Heart left ventricle (tissue), 16 donors: ENCODE data around the gene MLKL. TPM values are rescaled to one million over a fixed set of nuclear protein-coding genes. Genes with fewer than 3 reads are reported as not detected.

Source experiments
- ATAC-seq, 4 donors: fragments of 200-7000 bp; cut with Tn5 transposase; one replicate each; pipeline ENCODE4 v1.9.1; 2020 to 2022; ENCODE audit warnings: moderate library complexity in 4 of 4, mild to moderate bottlenecking in 3 of 4, moderate number of reproducible peaks in 1 of 4
- DNase-seq, 5 donors: peaks; one replicate each; pipeline ENCODE4 v3.0.0-alpha.2; 2020
- H3K27ac ChIP-seq, 12 donors: fragments of 200-600 bp; sonication (generic) in 4 of 12; one replicate each; pipeline versions ENCODE4 v1.5.0 to v1.8.0; 2016 to 2022; ENCODE audit warnings: mild to moderate bottlenecking in 2 of 12
- H3K27me3 ChIP-seq, 9 donors: fragments of 200-600 bp; sonication (generic) in 2 of 9; one replicate each; pipeline versions ENCODE4 v1.5.1 to v1.8.0; 2016 to 2022; ENCODE audit warnings: mild to moderate bottlenecking in 3 of 9
- H3K36me3 ChIP-seq, 9 donors: fragments of 200-600 bp; sonication (generic) in 2 of 9; one replicate each; pipeline versions ENCODE4 v1.5.0 to v1.8.0; 2018 to 2022; ENCODE audit warnings: mild to moderate bottlenecking in 2 of 9
- H3K4me1 ChIP-seq, 12 donors: fragments of 200-600 bp; sonication (generic) in 4 of 12; one replicate each; pipeline versions ENCODE4 v1.5.0 to v1.8.0; 2016 to 2022; ENCODE audit warnings: mild to moderate bottlenecking in 3 of 12
- H3K4me3 ChIP-seq, 12 donors: fragments of 200-600 bp; sonication (generic) in 4 of 12; one replicate each; pipeline versions ENCODE4 v1.5.0 to v1.8.0; 2017 to 2022; ENCODE audit warnings: mild to moderate bottlenecking in 9 of 12, moderate library complexity in 4 of 12
- H3K9me3 ChIP-seq, 12 donors: fragments of 200-600 bp; sonication (generic) in 4 of 12; one replicate each; pipeline versions ENCODE4 v1.5.0 to v1.8.0; 2016 to 2022; ENCODE audit warnings: mild to moderate bottlenecking in 1 of 12
- CTCF ChIP-seq, 12 donors: fragments of 200-600 bp; sonication (generic) in 4 of 12; IDR thresholded peaks; one replicate each; pipeline versions ENCODE4 v1.5.0 to v1.8.0; 2018 to 2022; ENCODE audit warnings: antibody characterized with exemption in 12 of 12, mild to moderate bottlenecking in 5 of 12
- POLR2A ChIP-seq, 2 donors: fragments of 450-650 bp; IDR thresholded peaks; one replicate each; pipeline ENCODE4 v1.6.1; 2017; ENCODE audit warnings: antibody characterized with exemption in 2 of 2, mild to moderate bottlenecking in 2 of 2, moderate library complexity in 2 of 2
- WGBS, 4 donors: extraction: QIAGEN DNeasy Blood & Tissue Kit in 2 of 4; methylation state at CpG; one replicate each; pipeline versions ENCODE4 v1.1.5 to v1.1.7; 2013 to 2018; 5-methylcytosine and 5-hydroxymethylcytosine counted together
- intact Hi-C, 10 donors: fragments of 100-400 bp; cut with DNase I; formaldehyde crosslinking; loops; one replicate each; pipeline versions ENCODE4 v1.11.1 to v1.14.2; 2022
- polyA plus RNA-seq, 2 donors: library from polyadenylated mRNA; stranded (reverse); fragments of 200-250 nt; gene quantifications; one replicate each; pipeline ENCODE4 v1.2.3, GENCODE V29; 2013
- total RNA-seq, 9 donors: library from RNA; depleted of rRNA in 2 of 9; stranded (reverse); fragments of >200 nt in 2 of 9; fragmentation: NEBNext Ultra II Directional in 3 of 9; extraction: Animal tissue kit (Norgen Biotek cat#: 25700) in 3 of 9; gene quantifications; one replicate each; pipeline versions ENCODE4 v1.1.0 to v1.2.4, GENCODE V29; 2016 to 2023
- donor health status: ischemic (EF 13 %, LVEDD 7.1; RV severe dilation, severe dysfunction).
- donor health status: healthy with polysubstance abuse.
- donor health status: DM: no; HTN: yes; CAD: no.
- donor health status: DM: no; HTN: no; CAD: no.
- donor health status: ischemic (EF 25% LVEDD 6.9; RV normal size, moderate dysfunction).
- donor health status: ischemic (EF 25% LVEDD 5.7; RV mildly dilated, moderate dysfunction).
- donor health status: healthy.
- donor health status: DM: yes; HTN: yes; CAD: no.
- donor health status: ischemic (EF 35%, LVEDD 5.7; RV mildly dilated, moderate dysfunction).
- donor health status: nonischemic (EF 11% LVEDD 7.7; RV severe dilation, severe dysfunction).
- donor health status: DM: yes; HTN: yes; CAD: no.
- donor health status: PGD.
- donor health status: ischemic (EF 29% LVEDD 5.4; RV normal size, mild dysfunction).
- donor health status: nonischemic (EF 23%, LVEDD 6.1; RV moderate dilation, normal function).

MLKL gene
- total and polyA plus RNA-seq, 11 donors = 2.2 to 14.9 (median 4.3) TPM

GRCh38 chr16:74627506-74628220, 73.0 kb downstream of the MLKL start:
- Histone ChIP-seq H3K27me3 (no peaks in the 10 kb centered on the region), H3K4me1 (peaks cover 0 to 22% (median 11%) of the 10 kb centered on the region in 12 donors), H3K9me3 (no peaks in the 10 kb centered on the region), H3K36me3 (peaks cover 0 to 100% (median 97%) of the 10 kb centered on the region in 9 donors), H3K4me3 (no peak overlapping the region), H3K27ac (peak overlapping the region in 4 of 12 donors; percentile 17 to 33 (median 27))
- TF ChIP-seq POLR2A (IDR thresholded peaks at IDR 0.05) (no peak), CTCF (IDR thresholded peaks at IDR 0.05) (no peak)
- DNase-seq (peak in 3 of 5 donors; percentile 19 to 44 (median 38)), ATAC-seq (peak in 3 of 4 donors; percentile 29 to 57 (median 41))
- WGBS, 4 donors = 66 to 77% (median 73%) methylated on average over 6 of the region's 6 CpGs
- intact Hi-C loops = loop anchor here in 3 of 10 donors (10.0 kb wide), 3 partner anchors 143 to 323 kb away; no protein-coding TSS in a partner anchor

- no peak overlapping the region for H3K4me3 ChIP-seq
- peaks cover 0 to 22% (median 11%) of the 10 kb centered on the region in 12 donors for H3K4me1 ChIP-seq
- TF ChIP-seq CTCF (IDR thresholded peaks at IDR 0.05) (no peak), POLR2A (IDR thresholded peaks at IDR 0.05) (no peak)
- peaks cover 0 to 100% (median 94%) of the 10 kb centered on the region in 9 donors for H3K36me3 ChIP-seq
- intact Hi-C loops = loop anchor here in 3 of 10 donors (10.0 kb wide), 3 partner anchors 142 to 322 kb away; no protein-coding TSS in a partner anchor
- DNase-seq (no peak), ATAC-seq (peak in 1 of 4 donors; percentile 44)
- WGBS, 4 donors = 0 to 46% (median 0%) methylated on average over 1 of the region's 1 CpG
- H3K9me3 ChIP-seq = no peaks in the 10 kb centered on the region
- H3K27ac ChIP-seq = peak overlapping the region in 4 of 12 donors; percentile 15 to 33 (median 19)
- no peaks in the 10 kb centered on the region for H3K27me3 ChIP-seq
These were observed 73.8 kb downstream of the MLKL start for GRCh38 chr16:74626741-74627416.

GRCh38 chr16:74625500-74626350, 74.9 kb downstream of the MLKL start:
- TF ChIP-seq POLR2A (IDR thresholded peaks at IDR 0.05) (no peak), CTCF (IDR thresholded peaks at IDR 0.05) (no peak)
- Histone ChIP-seq H3K4me3 (no peak overlapping the region), H3K27me3 (no peaks in the 10 kb centered on the region), H3K4me1 (peaks cover 0 to 22% (median 11%) of the 10 kb centered on the region in 12 donors), H3K9me3 (no peaks in the 10 kb centered on the region), H3K36me3 (peaks cover 0 to 99% (median 86%) of the 10 kb centered on the region in 9 donors), H3K27ac (no peak overlapping the region)
- intact Hi-C loops = loop anchor here in 3 of 10 donors (10.0 kb wide), 3 partner anchors 141 to 321 kb away; no protein-coding TSS in a partner anchor
- ATAC-seq (peak in 2 of 4 donors; percentile 9 to 42), DNase-seq (no peak)
- WGBS, 4 donors = 81 to 92% (median 86%) methylated on average over 14 of the region's 14 CpGs
